B cell (primary cell): ENCODE measurements around the gene RNH1. TPM values are rescaled to one million over a fixed set of nuclear protein-coding genes. Genes with fewer than 3 reads are reported as not detected.

Experiments used
- ATAC-seq: fragments of 200-7000 bp; cut with Tn5 transposase; one replicate; pipeline ENCODE4 v1.10.0; 2021; ENCODE audit warnings: low read depth, mild to moderate bottlenecking, moderate number of reproducible peaks, moderate library complexity
- CTCF ChIA-PET: fragments of 350-600 bp; sonication (Branson Sonifier 250); formaldehyde crosslinking; loops from one replicate; lab custom pipeline; 2021; ENCODE audit warnings: antibody characterized with exemption, inconsistent platforms; lab: Charles Lee
- POLR2A ChIA-PET: fragments of 350-600 bp; sonication (Branson Sonifier 250); formaldehyde crosslinking; loops from one replicate; lab custom pipeline; 2021; ENCODE audit warnings: antibody characterized with exemption; lab: Charles Lee
- DNase-seq: peaks from one replicate; pipeline ENCODE4 v3.0.0; 2013
- H2AFZ ChIP-seq: 2 replicates; pipeline ENCODE4 v1.6.1; 2012; ENCODE audit warnings: mild to moderate bottlenecking, low read depth, low read length; ENCODE audit not compliant: insufficient read depth, poor library complexity, severe bottlenecking
- H3K27ac ChIP-seq, 2 donors: 1 replicate in 1 of 2; 2 replicates in 1 of 2; pipeline ENCODE4 v1.5.1; 2012 to 2013; ENCODE audit warnings: low read length in 2 of 2, mild to moderate bottlenecking in 2 of 2, moderate library complexity in 1 of 2
- H3K27me3 ChIP-seq, 4 experiments: fragments of 200-600 bp in 1 of 4; sonication (generic) in 1 of 4; replicated peaks in 1 of 4; 1 replicate in 2 of 4; 2 replicates in 2 of 4; pipeline versions ENCODE4 v1.6.1 to v1.7.0; 2013 to 2016; ENCODE audit warnings: low read length in 3 of 4, mild to moderate bottlenecking in 2 of 4, mixed read lengths in 1 of 4, moderate library complexity in 1 of 4; ENCODE audit not compliant: insufficient read depth in 4 of 4, control insufficient read depth in 3 of 4; ENCODE audit errors: control extremely low read depth in 1 of 4
- H3K36me3 ChIP-seq, 2 experiments: replicated peaks in 1 of 2; 1 replicate in 1 of 2; 2 replicates in 1 of 2; pipeline versions ENCODE4 v1.6.1 to v1.7.1; 2013; ENCODE audit warnings: low read length in 1 of 2; ENCODE audit not compliant: insufficient read depth in 2 of 2, control insufficient read depth in 1 of 2; ENCODE audit errors: control extremely low read depth in 1 of 2, extremely low read depth in 1 of 2
- H3K4me1 ChIP-seq, 2 donors: fragments of 200-600 bp in 1 of 2; sonication (generic) in 1 of 2; 1 replicate in 1 of 2; 2 replicates in 1 of 2; pipeline versions ENCODE4 v1.5.1 to v1.6.1; 2013 to 2017; ENCODE audit warnings: low read length in 2 of 2; ENCODE audit not compliant: control insufficient read depth in 2 of 2, insufficient read depth in 2 of 2
- H3K4me2 ChIP-seq: replicated peaks from 2 replicates; pipeline ENCODE3; 2012; ENCODE audit warnings: mild to moderate bottlenecking, low read depth, low read length; ENCODE audit not compliant: poor library complexity, severe bottlenecking
- H3K4me3 ChIP-seq, 5 experiments: fragments of 200-600 bp in 1 of 5; sonication (generic) in 1 of 5; 1 replicate in 3 of 5; 2 replicates in 2 of 5; pipeline versions ENCODE4 v1.5.1 to v1.7.0; 2011 to 2016; ENCODE audit warnings: low read length in 4 of 5, mild to moderate bottlenecking in 4 of 5, low read depth in 2 of 5, control low read depth in 1 of 5, moderate library complexity in 1 of 5; ENCODE audit not compliant: insufficient read depth in 1 of 5; ENCODE audit errors: control extremely low read depth in 1 of 5, extremely low read depth in 1 of 5
- H3K79me2 ChIP-seq: fragments of 200-600 bp; sonication (generic); one replicate; pipeline ENCODE4 v1.6.0; 2016; ENCODE audit warnings: low read length; ENCODE audit not compliant: control insufficient read depth, insufficient read depth
- H3K9ac ChIP-seq: fragments of 200-600 bp; sonication (generic); 2 replicates; pipeline ENCODE4 v1.6.1; 2017; ENCODE audit warnings: mild to moderate bottlenecking, low read length, moderate library complexity
- H3K9me3 ChIP-seq, 3 donors: one replicate each; pipeline versions ENCODE4 v1.6.1 to v1.7.1; 2013; ENCODE audit warnings: low read length in 2 of 3; ENCODE audit not compliant: control insufficient read depth in 2 of 3, insufficient read depth in 1 of 3; ENCODE audit errors: control extremely low read depth in 1 of 3
- H4K20me1 ChIP-seq: 2 replicates; pipeline ENCODE4 v1.6.0; 2012; ENCODE audit warnings: mild to moderate bottlenecking, low read length; ENCODE audit not compliant: insufficient read depth, control insufficient read depth, poor library complexity, severe bottlenecking
- H3K27ac Mint-ChIP-seq: one replicate; pipeline ENCODE4 v1.8.0; 2021; ENCODE audit warnings: mixed read lengths
- H3K27me3 Mint-ChIP-seq: one replicate; pipeline ENCODE4 v1.8.0; 2021; ENCODE audit warnings: mixed read lengths
- H3K4me1 Mint-ChIP-seq: one replicate; pipeline ENCODE4 v1.8.0; 2021; ENCODE audit warnings: mixed read lengths
- H3K4me3 Mint-ChIP-seq: one replicate; pipeline ENCODE4 v1.8.0; 2021; ENCODE audit warnings: mixed read lengths
- H3K9me3 Mint-ChIP-seq: one replicate; pipeline ENCODE4 v1.8.0; 2022; ENCODE audit warnings: mixed read lengths; ENCODE audit not compliant: insufficient read depth
- EZH2 ChIP-seq: IDR thresholded peaks from 2 replicates; pipeline ENCODE4 v1.6.1; 2012; ENCODE audit warnings: borderline replicate concordance, low read depth, mild to moderate bottlenecking, moderate library complexity, low read length; ENCODE audit not compliant: insufficient read depth, poor library complexity, severe bottlenecking
- WGBS: methylation state at CpG from one replicate; pipeline ENCODE4 v1.1.5; 2013; ENCODE audit warnings: missing lambda C conversion rate; ENCODE audit not compliant: insufficient coverage; 5-methylcytosine and 5-hydroxymethylcytosine counted together
- intact Hi-C: fragments of 100-400 bp; cut with micrococcal nuclease; formaldehyde crosslinking; loops from one replicate; pipeline ENCODE4 v1.10.0; 2022
- polyA plus RNA-seq: library from polyadenylated mRNA; depleted of rRNA; stranded (reverse); fragments of >200 nt; gene quantifications from 2 replicates; pipeline ENCODE4 v1.2.3, GENCODE V29; 2012
- total RNA-seq, 2 donors: library from RNA; stranded (reverse); fragments of 120-200 nt in 1 of 2; gene quantifications; 1 replicate in 1 of 2; 2 replicates in 1 of 2; pipeline versions ENCODE4 v1.2.3 to v1.2.4, GENCODE V29; 2013 to 2022
- TF ChIP-seq, protein P1 (sequence below): fragments of 200-600 bp; IDR thresholded peaks from one replicate; pipeline ENCODE4 v1.8.0; 2022; ENCODE audit warnings: antibody characterized with exemption, mild to moderate bottlenecking

RNH1 gene
- total and polyA plus RNA-seq, 2 donors (not counting 1 experiment from before 2014, with no cell fraction given) = 81.0 to 159 TPM

DNA sequence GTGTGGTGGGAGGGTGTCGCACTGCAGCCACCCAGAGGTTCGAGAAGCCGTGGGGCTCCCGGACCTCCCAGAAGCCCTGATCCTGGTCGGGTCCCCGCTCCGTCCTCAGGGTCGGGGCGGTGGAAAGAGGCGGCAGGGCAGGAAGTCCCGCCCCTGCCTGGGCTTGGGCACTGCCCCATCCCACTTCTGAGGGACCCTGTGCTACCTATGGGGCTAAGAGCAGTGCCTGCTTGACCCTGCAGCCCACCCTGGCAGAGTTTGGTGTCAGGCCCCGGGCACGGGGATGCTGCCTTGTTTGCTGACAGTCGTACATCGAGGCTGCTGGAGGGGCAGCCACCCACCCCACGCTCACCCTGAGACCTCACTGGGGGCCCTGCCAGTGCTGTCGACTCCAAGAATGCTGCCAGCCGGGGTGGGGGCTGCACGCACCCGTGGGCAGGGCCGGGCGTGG, 19.4 kb downstream of the RNH1 start:
- Histone ChIP-seq H3K27me3 (no peaks in the 10 kb centered on the region), H3K4me2 (no peak overlapping the region), H4K20me1 (no peaks in the 10 kb centered on the region), H3K27ac (no peak overlapping the region), H3K4me1 (no peaks in the 10 kb centered on the region), H3K4me3 (no peak overlapping the region), H3K79me2 (no peaks in the 10 kb centered on the region), H3K9me3 (peaks cover 0 to 3% (median 0%) of the 10 kb centered on the region in 3 donors), H3K36me3 (no peaks in the 10 kb centered on the region), H2AFZ (no peak overlapping the region), H3K9ac (no peak overlapping the region)
- Mint-ChIP-seq H3K27me3 (no peaks in the 10 kb centered on the region), H3K4me3 (no peak overlapping the region), H3K9me3 (no peaks in the 10 kb centered on the region), H3K27ac (no peak overlapping the region), H3K4me1 (no peaks in the 10 kb centered on the region)
- WGBS = 97% methylated on average over 22 of the region's 22 CpGs
- ChIA-PET CTCF (no interaction called here), POLR2A (no interaction called here)
- no peak for TF ChIP-seq EZH2
- intact Hi-C loops = no loop called here
- no peak for DNase-seq
- no peak for ATAC-seq

DNA sequence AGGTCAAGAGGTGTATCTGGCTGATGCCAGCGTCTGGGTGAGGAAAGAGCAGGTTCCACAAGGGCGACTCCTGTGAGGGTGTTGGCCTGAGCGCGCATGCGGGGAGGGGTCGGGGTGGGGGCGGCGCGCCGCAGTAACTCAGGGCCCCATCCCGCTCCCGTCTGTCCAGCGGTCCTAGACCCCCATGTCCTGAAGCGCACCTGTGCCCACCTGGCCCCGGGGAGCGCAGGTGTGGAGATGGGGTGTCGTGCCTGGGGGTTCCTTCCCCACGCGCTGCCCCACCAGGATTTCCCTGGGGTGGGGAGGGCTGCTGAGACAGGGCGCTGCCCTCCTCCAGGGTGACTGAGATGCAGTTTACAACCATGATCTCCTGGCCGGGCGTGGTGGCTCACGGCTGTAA, 20.9 kb downstream of the RNH1 start:
- no peaks in the 10 kb centered on the region for H3K9me3 Mint-ChIP-seq
- H3K27me3 Mint-ChIP-seq = no peaks in the 10 kb centered on the region
- TF ChIP-seq, protein P1, sequence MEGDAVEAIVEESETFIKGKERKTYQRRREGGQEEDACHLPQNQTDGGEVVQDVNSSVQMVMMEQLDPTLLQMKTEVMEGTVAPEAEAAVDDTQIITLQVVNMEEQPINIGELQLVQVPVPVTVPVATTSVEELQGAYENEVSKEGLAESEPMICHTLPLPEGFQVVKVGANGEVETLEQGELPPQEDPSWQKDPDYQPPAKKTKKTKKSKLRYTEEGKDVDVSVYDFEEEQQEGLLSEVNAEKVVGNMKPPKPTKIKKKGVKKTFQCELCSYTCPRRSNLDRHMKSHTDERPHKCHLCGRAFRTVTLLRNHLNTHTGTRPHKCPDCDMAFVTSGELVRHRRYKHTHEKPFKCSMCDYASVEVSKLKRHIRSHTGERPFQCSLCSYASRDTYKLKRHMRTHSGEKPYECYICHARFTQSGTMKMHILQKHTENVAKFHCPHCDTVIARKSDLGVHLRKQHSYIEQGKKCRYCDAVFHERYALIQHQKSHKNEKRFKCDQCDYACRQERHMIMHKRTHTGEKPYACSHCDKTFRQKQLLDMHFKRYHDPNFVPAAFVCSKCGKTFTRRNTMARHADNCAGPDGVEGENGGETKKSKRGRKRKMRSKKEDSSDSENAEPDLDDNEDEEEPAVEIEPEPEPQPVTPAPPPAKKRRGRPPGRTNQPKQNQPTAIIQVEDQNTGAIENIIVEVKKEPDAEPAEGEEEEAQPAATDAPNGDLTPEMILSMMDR = no peak
- TF ChIP-seq EZH2 = no peak
- no peak for DNase-seq
- no peak overlapping the region for H3K9ac ChIP-seq
- no peak overlapping the region for H3K4me2 ChIP-seq
- H3K79me2 ChIP-seq = no peaks in the 10 kb centered on the region
- intact Hi-C loops = no loop called here
- no peak overlapping the region for H3K4me3 ChIP-seq
- no peaks in the 10 kb centered on the region for H3K4me1 ChIP-seq
- WGBS = 93% methylated on average over 23 of the region's 23 CpGs
- no peaks in the 10 kb centered on the region for H3K27me3 ChIP-seq
- no peaks in the 10 kb centered on the region for H3K4me1 Mint-ChIP-seq
- ATAC-seq = no peak
- H3K4me3 Mint-ChIP-seq = no peak overlapping the region
- ChIA-PET CTCF (no interaction called here), POLR2A (no interaction called here)
- H4K20me1 ChIP-seq = no peaks in the 10 kb centered on the region
- no peak overlapping the region for H3K27ac Mint-ChIP-seq
- no peak overlapping the region for H3K27ac ChIP-seq
- H3K9me3 ChIP-seq = peaks cover 0 to 3% (median 0%) of the 10 kb centered on the region in 3 donors
- H3K36me3 ChIP-seq = no peaks in the 10 kb centered on the region
- H2AFZ ChIP-seq = no peak overlapping the region
